ENCODE data around the gene CELSR1.

Gene CELSR1

DNA sequence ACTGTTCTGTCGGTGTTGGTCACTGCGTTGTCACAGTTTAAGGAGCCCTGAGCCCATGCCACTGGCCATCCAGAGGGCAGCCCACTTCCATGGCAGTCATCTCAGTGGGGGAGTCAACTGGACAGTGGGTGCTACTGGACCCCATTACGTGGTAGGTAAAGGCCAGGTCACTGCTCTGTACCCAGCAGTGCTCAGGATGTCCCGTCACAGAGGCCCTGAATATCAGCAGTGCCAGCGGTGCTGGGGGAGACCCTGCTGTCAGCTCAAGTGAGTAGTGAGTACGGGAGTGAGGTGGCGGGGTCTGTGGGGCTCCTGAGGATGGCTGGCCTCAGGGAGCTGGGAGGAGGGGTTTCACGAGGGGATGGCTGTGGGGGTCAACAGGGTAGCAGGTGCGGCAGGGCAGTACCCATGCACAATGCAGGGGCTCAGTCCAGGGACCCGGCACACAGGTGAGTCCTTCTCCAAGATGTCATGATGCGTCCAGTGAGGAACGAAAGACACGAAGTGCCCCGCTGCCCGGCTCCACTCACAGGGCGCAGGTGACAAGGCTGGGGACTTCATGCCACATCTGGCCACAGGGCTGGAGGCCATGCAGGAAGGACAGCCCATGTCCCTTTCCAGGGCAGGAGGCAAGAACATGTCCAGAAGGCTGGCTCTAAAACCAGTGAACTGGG, 27.9 kb downstream of the CELSR1 start:
- Histone ChIP-seq H3K9ac (ENCODE audit: low read length) (no peak overlapping the region), H3K27me3 (replicated peaks; ENCODE audit: insufficient read depth, low read length) (0 out of 2 replicates have a peak, but pooled peaks cover 4% of the 10 kb centered on the region), H3K79me2 (ENCODE audit: low read length) (no peaks in the 10 kb centered on the region), H2AFZ (ENCODE audit: low read length) (no peak overlapping the region), H3F3A (ENCODE audit: insufficient read depth, low read length) (no peaks in the 10 kb centered on the region), H4K20me1 (ENCODE audit: insufficient read depth, low read length) (no peaks in the 10 kb centered on the region), H3K4me3 (ENCODE audit: low read length) (no peak overlapping the region), H3K9me3 (replicated peaks; ENCODE audit: insufficient read depth, low read length) (no peaks in the 10 kb centered on the region), H3K4me1 (ENCODE audit: low read length) (no peaks in the 10 kb centered on the region), H3K27ac (ENCODE audit: low read length) (no peak overlapping the region), H3K36me3 (replicated peaks; ENCODE audit: insufficient read depth, low read length) (no peaks in the 10 kb centered on the region), H3K4me2 (ENCODE audit: low read depth, low read length) (no peak overlapping the region), H3K9me2 (replicated peaks; ENCODE audit: insufficient read depth, low read length) (no peaks in the 10 kb centered on the region)
- TF ChIP-seq EZH2phosphoT487 (IDR thresholded peaks at IDR 0.05; ENCODE audit: low read length) (no peak), EZH2 (optimal IDR thresholded peaks at IDR 0.05; ENCODE audit: low read depth, low read length) (no peak)
- TF ChIP-seq, protein P1, sequence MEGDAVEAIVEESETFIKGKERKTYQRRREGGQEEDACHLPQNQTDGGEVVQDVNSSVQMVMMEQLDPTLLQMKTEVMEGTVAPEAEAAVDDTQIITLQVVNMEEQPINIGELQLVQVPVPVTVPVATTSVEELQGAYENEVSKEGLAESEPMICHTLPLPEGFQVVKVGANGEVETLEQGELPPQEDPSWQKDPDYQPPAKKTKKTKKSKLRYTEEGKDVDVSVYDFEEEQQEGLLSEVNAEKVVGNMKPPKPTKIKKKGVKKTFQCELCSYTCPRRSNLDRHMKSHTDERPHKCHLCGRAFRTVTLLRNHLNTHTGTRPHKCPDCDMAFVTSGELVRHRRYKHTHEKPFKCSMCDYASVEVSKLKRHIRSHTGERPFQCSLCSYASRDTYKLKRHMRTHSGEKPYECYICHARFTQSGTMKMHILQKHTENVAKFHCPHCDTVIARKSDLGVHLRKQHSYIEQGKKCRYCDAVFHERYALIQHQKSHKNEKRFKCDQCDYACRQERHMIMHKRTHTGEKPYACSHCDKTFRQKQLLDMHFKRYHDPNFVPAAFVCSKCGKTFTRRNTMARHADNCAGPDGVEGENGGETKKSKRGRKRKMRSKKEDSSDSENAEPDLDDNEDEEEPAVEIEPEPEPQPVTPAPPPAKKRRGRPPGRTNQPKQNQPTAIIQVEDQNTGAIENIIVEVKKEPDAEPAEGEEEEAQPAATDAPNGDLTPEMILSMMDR (IDR thresholded peaks at IDR 0.05; ENCODE audit: low read length): no peak
- DNase-seq: no peak

DNA sequence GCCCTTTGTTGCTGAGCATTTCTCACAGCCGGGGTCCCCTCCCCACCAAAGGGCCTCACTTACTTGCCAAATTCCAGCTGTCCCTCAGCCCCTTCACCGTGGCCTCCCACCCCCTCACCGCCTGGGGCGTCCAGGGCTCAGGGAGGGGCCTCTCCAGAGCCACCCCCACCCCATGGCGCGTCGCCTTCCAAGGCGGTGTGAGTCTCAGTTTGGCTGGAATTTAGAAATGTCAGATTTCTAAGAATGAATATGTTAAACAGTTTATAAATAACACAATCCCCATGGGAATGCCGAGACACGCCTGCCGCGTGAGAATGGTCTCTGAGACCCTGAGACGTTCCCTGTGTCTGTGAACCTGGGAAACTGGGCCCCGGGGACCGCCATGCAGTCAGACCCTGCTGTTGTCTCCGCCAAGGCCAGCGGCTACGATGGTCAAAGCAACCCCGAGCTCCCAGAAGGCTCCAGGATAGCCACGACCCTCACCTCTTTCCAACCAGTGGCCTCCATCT, 28.9 kb downstream of the CELSR1 start:
- Histone ChIP-seq H3K9me2 (replicated peaks; ENCODE audit: insufficient read depth, low read length) (no peaks in the 10 kb centered on the region), H3F3A (ENCODE audit: insufficient read depth, low read length) (no peaks in the 10 kb centered on the region), H3K4me2 (ENCODE audit: low read depth, low read length) (no peak overlapping the region), H2AFZ (ENCODE audit: low read length) (no peak overlapping the region), H3K36me3 (replicated peaks; ENCODE audit: insufficient read depth, low read length) (no peaks in the 10 kb centered on the region), H4K20me1 (ENCODE audit: insufficient read depth, low read length) (no peaks in the 10 kb centered on the region), H3K9ac (ENCODE audit: low read length) (no peak overlapping the region), H3K4me1 (ENCODE audit: low read length) (no peaks in the 10 kb centered on the region), H3K27me3 (replicated peaks; ENCODE audit: insufficient read depth, low read length) (0 out of 2 replicates have a peak, but pooled peaks cover 4% of the 10 kb centered on the region), H3K4me3 (ENCODE audit: low read length) (no peak overlapping the region), H3K9me3 (replicated peaks; ENCODE audit: insufficient read depth, low read length) (no peaks in the 10 kb centered on the region), H3K79me2 (ENCODE audit: low read length) (no peaks in the 10 kb centered on the region), H3K27ac (ENCODE audit: low read length) (no peak overlapping the region)
- TF ChIP-seq, protein P1 (IDR thresholded peaks at IDR 0.05; ENCODE audit: low read length): no peak
- no peak for TF ChIP-seq EZH2 (optimal IDR thresholded peaks at IDR 0.05; ENCODE audit: low read depth, low read length)
- no peak for TF ChIP-seq EZH2phosphoT487 (IDR thresholded peaks at IDR 0.05; ENCODE audit: low read length)
- no peak for DNase-seq

DNA sequence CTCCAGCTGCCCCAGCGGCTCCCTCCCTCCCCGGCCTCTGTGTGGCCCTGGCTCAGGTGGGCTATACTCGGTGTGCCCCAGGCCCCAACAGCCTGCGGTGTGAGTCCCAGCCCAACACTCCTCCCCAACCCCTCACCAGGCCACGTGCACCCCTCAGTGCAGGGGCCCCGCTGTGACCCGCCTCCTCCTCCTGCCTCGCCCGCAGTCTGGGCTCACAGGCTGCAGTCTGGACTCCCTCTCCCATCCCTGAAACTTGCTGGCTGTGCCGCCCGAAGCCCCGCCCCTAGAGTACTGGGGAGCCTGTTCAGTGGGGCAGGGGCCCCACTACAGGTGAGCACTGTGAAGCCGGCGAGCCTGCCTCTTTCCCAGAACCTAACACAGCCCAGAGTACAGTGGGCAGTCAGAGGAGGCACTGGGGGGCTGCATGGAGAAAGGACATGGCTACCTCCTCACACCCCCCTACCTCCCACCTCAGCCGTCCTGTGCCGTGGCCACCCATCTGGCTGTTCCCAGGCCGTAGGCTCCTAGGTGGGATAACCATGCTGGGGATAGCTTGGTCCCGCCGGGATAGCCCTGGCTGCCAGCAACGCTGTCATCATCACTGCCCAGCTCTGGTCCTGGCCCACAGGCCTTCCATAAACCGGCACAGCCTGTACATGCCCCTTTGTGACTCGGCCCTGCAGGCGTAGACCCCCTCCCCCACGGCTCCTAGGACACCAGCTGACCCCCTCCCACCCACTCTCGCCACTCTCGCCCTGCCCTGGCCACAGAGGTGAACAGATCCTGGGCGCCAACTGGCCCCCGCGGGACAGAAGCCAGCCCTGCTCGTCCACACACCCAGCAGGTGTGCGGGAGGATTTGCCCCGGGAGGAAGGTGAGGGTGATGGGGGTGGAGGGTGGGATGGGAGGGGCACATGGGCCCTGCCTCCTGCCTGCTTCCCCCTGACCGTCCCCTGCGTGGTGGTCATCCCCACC, 29.7 kb downstream of the CELSR1 start:
- Histone ChIP-seq H3K4me3 (ENCODE audit: low read length) (no peak overlapping the region), H3K79me2 (ENCODE audit: low read length) (no peaks in the 10 kb centered on the region), H3K9me2 (replicated peaks; ENCODE audit: insufficient read depth, low read length) (no peaks in the 10 kb centered on the region), H3K27ac (ENCODE audit: low read length) (no peak overlapping the region), H3K9me3 (replicated peaks; ENCODE audit: insufficient read depth, low read length) (no peaks in the 10 kb centered on the region), H4K20me1 (ENCODE audit: insufficient read depth, low read length) (no peaks in the 10 kb centered on the region), H3K36me3 (replicated peaks; ENCODE audit: insufficient read depth, low read length) (no peaks in the 10 kb centered on the region), H3K4me1 (ENCODE audit: low read length) (no peaks in the 10 kb centered on the region), H2AFZ (ENCODE audit: low read length) (no peak overlapping the region), H3K27me3 (replicated peaks; ENCODE audit: insufficient read depth, low read length) (0 out of 2 replicates have a peak, but pooled peaks cover 4% of the 10 kb centered on the region), H3K9ac (ENCODE audit: low read length) (no peak overlapping the region), H3K4me2 (ENCODE audit: low read depth, low read length) (no peak overlapping the region), H3F3A (ENCODE audit: insufficient read depth, low read length) (no peaks in the 10 kb centered on the region)
- DNase-seq: no peak
- no peak for TF ChIP-seq EZH2phosphoT487 (IDR thresholded peaks at IDR 0.05; ENCODE audit: low read length)
- TF ChIP-seq, protein P1 (IDR thresholded peaks at IDR 0.05; ENCODE audit: low read length): no peak
- TF ChIP-seq EZH2 (optimal IDR thresholded peaks at IDR 0.05; ENCODE audit: low read depth, low read length): no peak
